ENCODE results near the gene GPC6. TPM values are rescaled to one million over a fixed set of nuclear protein-coding genes. Genes with fewer than 3 reads are reported as not detected.

The GPC6 gene
- total RNA-seq, 2 experiments from 2014 or later = not detected

DNA sequence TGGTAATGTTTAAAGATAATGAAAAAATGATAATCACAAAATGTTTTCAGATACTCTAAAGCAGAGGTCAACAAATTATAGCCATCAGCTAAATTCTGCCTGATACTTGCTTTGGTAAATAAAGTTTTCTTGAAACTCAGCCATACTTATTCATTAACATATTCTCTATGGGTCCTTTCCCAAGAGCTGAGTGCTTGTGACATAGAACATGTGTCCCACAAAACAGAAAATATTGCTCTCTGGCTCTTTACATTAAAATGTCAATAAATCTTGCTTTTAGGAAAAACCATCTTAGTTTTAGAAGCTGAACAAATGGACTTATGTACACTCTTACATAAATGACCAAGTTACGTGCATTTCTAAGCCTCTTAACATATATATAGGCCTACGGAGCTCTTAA is 945.8 kb downstream of the GPC6 start:
- H3K36me3 Mint-ChIP-seq = no peaks in the 10 kb centered on the region
- ChIA-PET POLR2A (no interaction called here), CTCF (interaction anchor here (0.7 to 1.1 kb wide), 2 partner anchors 445 to 567 kb away, joined by 4 to 6 read pairs; no protein-coding TSS in a partner anchor)
- no peak overlapping the region for H3K27ac Mint-ChIP-seq
- peaks cover 4% of the 10 kb centered on the region for H3K27me3 Mint-ChIP-seq
- DNase-seq = no peak
- H3K4me3 Mint-ChIP-seq = no peak overlapping the region
- no peaks in the 10 kb centered on the region for H3K4me1 Mint-ChIP-seq (ENCODE audit: low read depth)
- intact Hi-C loops (cut with micrococcal nuclease) = no loop called here
- H3K9me3 Mint-ChIP-seq = no peaks in the 10 kb centered on the region

GRCh38 chr13:94173312-94173854 is 946.8 kb downstream of the GPC6 start:
- no peak for DNase-seq
- Mint-ChIP-seq H3K9me3 (no peaks in the 10 kb centered on the region), H3K4me3 (no peak overlapping the region), H3K4me1 (ENCODE audit: low read depth) (no peaks in the 10 kb centered on the region), H3K27me3 (peaks cover 4% of the 10 kb centered on the region), H3K27ac (no peak overlapping the region), H3K36me3 (no peaks in the 10 kb centered on the region)
- POLR2A ChIA-PET = no interaction called here
- CTCF ChIA-PET = interaction anchor here (1.1 kb wide), 1 partner anchor 444 kb away, joined by 4 read pairs; no protein-coding TSS in a partner anchor
- intact Hi-C loops (cut with micrococcal nuclease) = no loop called here

DNA sequence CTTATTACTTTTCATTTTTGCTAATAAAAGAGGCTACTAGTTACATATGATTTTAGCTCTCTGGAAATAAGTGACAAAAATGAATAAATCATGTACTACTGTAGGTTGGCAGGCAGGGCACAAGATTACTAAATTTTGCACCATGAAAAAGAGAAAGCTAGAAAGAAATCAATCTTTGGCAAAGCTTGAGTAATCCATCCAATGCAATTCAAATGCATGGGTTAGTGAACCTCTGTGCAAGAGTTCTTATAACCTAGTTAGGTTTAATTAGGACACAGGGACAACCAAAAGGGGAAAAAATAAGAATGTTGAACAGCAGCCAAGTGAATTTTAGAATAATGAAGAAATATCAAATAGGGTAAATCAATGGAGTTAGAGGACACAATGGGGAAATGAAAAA is 947.4 kb downstream of the GPC6 start:
- no peak overlapping the region for H3K27ac Mint-ChIP-seq
- ChIA-PET POLR2A (no interaction called here), CTCF (no interaction called here)
- peaks cover 6% of the 10 kb centered on the region for H3K4me1 Mint-ChIP-seq (ENCODE audit: low read depth)
- H3K27me3 Mint-ChIP-seq = peaks cover 4% of the 10 kb centered on the region
- H3K9me3 Mint-ChIP-seq = no peaks in the 10 kb centered on the region
- no peak for DNase-seq
- intact Hi-C loops (cut with micrococcal nuclease) = no loop called here
- no peak overlapping the region for H3K4me3 Mint-ChIP-seq
- H3K36me3 Mint-ChIP-seq = no peaks in the 10 kb centered on the region

- no peaks in the 10 kb centered on the region for H3K36me3 Mint-ChIP-seq
- ChIA-PET CTCF (no interaction called here), POLR2A (no interaction called here)
- intact Hi-C loops (cut with micrococcal nuclease) = no loop called here
- DNase-seq = no peak
- peaks cover 4% of the 10 kb centered on the region for H3K27me3 Mint-ChIP-seq
- no peak overlapping the region for H3K27ac Mint-ChIP-seq
- no peak overlapping the region for H3K4me3 Mint-ChIP-seq
- H3K9me3 Mint-ChIP-seq = no peaks in the 10 kb centered on the region
- H3K4me1 Mint-ChIP-seq (ENCODE audit: low read depth) = peaks cover 8% of the 10 kb centered on the region
Measured at GRCh38 chr13:94175076-94175475, 948.5 kb downstream of the GPC6 start.

- CTCF ChIA-PET = no interaction called here
- H3K27me3 Mint-ChIP-seq = peaks cover 4% of the 10 kb centered on the region
- POLR2A ChIA-PET = no interaction called here
- no peak overlapping the region for H3K27ac Mint-ChIP-seq
- H3K4me1 Mint-ChIP-seq (ENCODE audit: low read depth) = peaks cover 8% of the 10 kb centered on the region
- H3K36me3 Mint-ChIP-seq = no peaks in the 10 kb centered on the region
- no peaks in the 10 kb centered on the region for H3K9me3 Mint-ChIP-seq
- intact Hi-C loops (cut with micrococcal nuclease) = no loop called here
- no peak for DNase-seq
- no peak overlapping the region for H3K4me3 Mint-ChIP-seq
Measured at GRCh38 chr13:94176561-94176960, 950.0 kb downstream of the GPC6 start.

DNA sequence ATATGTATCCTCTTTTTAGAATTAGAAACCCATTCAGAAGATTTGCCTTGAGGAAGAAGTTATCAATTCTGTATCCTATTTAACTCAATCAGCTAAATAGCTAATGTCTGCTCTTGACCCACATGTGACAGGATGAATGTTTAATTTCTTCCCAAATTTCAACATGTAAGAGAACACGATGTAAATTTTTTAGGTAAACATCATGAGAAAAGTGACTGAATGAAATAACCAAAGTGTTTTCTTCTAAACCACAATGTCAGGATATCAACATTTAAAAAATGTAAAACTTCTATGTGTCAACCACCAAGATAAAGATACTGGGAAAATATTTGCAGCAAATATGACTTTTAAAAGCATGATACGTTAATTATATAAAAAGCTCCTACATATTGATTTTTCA is 950.4 kb downstream of the GPC6 start:
- ChIA-PET CTCF (no interaction called here), POLR2A (no interaction called here)
- intact Hi-C loops (cut with micrococcal nuclease) = no loop called here
- Mint-ChIP-seq H3K27me3 (peaks cover 4% of the 10 kb centered on the region), H3K27ac (no peak overlapping the region), H3K4me1 (ENCODE audit: low read depth) (peaks cover 8% of the 10 kb centered on the region), H3K36me3 (no peaks in the 10 kb centered on the region), H3K4me3 (no peak overlapping the region), H3K9me3 (no peaks in the 10 kb centered on the region)
- no peak for DNase-seq

- no peaks in the 10 kb centered on the region for H3K36me3 Mint-ChIP-seq
- peaks cover 3% of the 10 kb centered on the region for H3K27me3 Mint-ChIP-seq
- H3K4me1 Mint-ChIP-seq (ENCODE audit: low read depth) = peaks cover 8% of the 10 kb centered on the region
- no peak overlapping the region for H3K4me3 Mint-ChIP-seq
- CTCF ChIA-PET = no interaction called here
- intact Hi-C loops (cut with micrococcal nuclease) = no loop called here
- POLR2A ChIA-PET = no interaction called here
- H3K9me3 Mint-ChIP-seq = no peaks in the 10 kb centered on the region
- no peak for DNase-seq
- H3K27ac Mint-ChIP-seq = no peak overlapping the region
Measured at GRCh38 chr13:94178625-94179244, 952.1 kb downstream of the GPC6 start.

DNA sequence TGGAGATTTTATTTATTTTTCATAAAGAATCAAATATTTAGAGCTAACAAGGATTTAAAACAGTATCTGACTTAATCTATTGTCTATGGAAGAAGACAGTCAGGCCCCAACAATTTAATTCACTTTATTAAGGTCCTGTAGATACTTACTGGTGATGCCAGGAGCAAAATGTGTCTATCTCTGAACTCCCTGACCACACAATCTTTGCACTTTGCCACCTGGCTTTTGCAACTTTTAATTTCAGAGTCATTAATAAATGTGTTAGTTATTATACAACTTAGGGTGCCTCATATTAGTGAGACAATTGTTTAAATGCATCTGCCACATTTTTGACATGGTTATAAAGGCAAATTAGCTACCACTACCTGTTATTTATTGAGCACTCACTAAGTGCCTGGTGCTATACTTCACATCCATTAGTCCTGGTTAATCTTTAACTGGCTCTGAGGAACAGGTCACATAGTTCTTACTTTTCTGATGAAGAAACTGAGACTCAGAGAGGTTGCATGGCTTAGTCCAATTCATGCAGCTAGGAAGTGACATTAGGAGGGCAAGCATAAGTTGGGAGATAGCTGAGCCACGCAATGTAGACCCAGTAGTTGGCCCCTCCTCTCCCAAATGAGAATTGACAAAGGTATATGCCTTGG is 955.0 kb downstream of the GPC6 start:
- CTCF ChIA-PET = interaction anchor here (0.5 kb wide), 1 partner anchor 237 kb away, joined by 4 read pairs; no protein-coding TSS in a partner anchor
- intact Hi-C loops (cut with micrococcal nuclease) = no loop called here

GRCh38 chr13:94182185-94182761 is 955.7 kb downstream of the GPC6 start:
- peaks cover 3% of the 10 kb centered on the region for H3K9me3 Mint-ChIP-seq
- no peak overlapping the region for H3K27ac Mint-ChIP-seq
- H3K4me3 Mint-ChIP-seq = no peak overlapping the region
- no peak for DNase-seq
- H3K4me1 Mint-ChIP-seq (ENCODE audit: low read depth) = peaks cover 8% of the 10 kb centered on the region
- H3K27me3 Mint-ChIP-seq = peaks cover 7% of the 10 kb centered on the region
- ChIA-PET POLR2A (no interaction called here), CTCF (no interaction called here)
- intact Hi-C loops (cut with micrococcal nuclease) = no loop called here
- no peaks in the 10 kb centered on the region for H3K36me3 Mint-ChIP-seq

More for the DNA sequence above, 955.0 kb downstream of the GPC6 start:
- no peak overlapping the region for H3K4me3 Mint-ChIP-seq
- no peak overlapping the region for H3K27ac Mint-ChIP-seq
- H3K9me3 Mint-ChIP-seq = peaks cover 3% of the 10 kb centered on the region
- no peak for DNase-seq
- no peaks in the 10 kb centered on the region for H3K36me3 Mint-ChIP-seq
- POLR2A ChIA-PET = no interaction called here
- H3K27me3 Mint-ChIP-seq = peaks cover 7% of the 10 kb centered on the region
- H3K4me1 Mint-ChIP-seq (ENCODE audit: low read depth) = peaks cover 8% of the 10 kb centered on the region

DNA sequence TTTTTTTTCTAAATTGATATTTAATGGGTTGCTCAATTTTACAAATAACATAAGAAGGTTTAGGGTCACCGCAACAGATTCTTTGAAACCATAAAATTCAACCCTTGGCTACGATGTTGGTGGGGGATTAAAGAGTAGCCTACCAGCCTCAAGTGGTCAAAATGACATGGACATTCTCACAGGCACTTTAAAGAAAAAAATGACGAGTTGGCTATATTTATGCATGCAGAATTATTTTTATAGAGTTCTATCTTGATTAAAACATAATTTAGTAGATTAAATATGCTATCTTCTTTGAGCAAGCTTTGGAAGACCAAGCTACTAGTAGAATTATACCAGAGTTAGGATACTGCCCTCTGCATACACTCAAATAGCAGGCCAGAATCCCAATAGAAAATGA is 959.9 kb downstream of the GPC6 start:
- intact Hi-C loops (cut with micrococcal nuclease) = no loop called here
- H3K27me3 Mint-ChIP-seq = peaks cover 7% of the 10 kb centered on the region

GRCh38 chr13:94188201-94188854 is 961.7 kb downstream of the GPC6 start:
- POLR2A ChIA-PET = no interaction called here
- no peak overlapping the region for H3K27ac Mint-ChIP-seq
- peaks cover 3% of the 10 kb centered on the region for H3K9me3 Mint-ChIP-seq

More for the DNA sequence above, 959.9 kb downstream of the GPC6 start:
- CTCF ChIA-PET = no interaction called here
- no peaks in the 10 kb centered on the region for H3K4me1 Mint-ChIP-seq (ENCODE audit: low read depth)
- POLR2A ChIA-PET = interaction anchor here (0.5 kb wide), 1 partner anchor 1204 kb away, joined by 4 read pairs; no protein-coding TSS in a partner anchor
- no peak for DNase-seq
- no peak overlapping the region for H3K4me3 Mint-ChIP-seq
- no peak overlapping the region for H3K27ac Mint-ChIP-seq
- H3K9me3 Mint-ChIP-seq = peaks cover 3% of the 10 kb centered on the region
- H3K36me3 Mint-ChIP-seq = no peaks in the 10 kb centered on the region

DNA sequence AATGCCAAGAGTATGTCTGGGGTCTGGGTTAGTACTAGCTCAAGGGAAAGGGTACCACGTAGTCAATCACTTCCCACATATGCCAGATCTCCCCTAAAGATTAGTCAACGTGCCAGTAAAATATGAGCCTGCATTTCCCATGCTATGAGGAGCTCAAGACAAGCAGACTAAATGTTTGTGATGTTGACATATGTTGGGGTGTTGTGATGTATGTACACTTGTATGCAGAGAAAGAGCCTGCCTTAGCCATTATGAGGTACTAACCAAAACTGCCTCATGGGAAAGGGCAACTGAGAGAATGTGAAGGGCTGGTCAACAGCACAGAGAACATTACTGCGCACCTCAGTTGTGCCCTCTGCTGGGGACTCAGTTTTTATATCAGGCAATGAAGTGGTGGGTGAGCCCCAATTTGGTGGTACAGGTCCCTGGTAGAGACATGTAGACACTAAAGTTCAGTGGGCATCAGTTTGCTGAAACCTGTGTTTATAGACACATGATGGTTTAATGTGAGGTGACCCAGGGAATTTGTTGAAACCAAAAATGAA is 965.9 kb downstream of the GPC6 start:
- CTCF ChIA-PET = interaction anchor here (1.1 kb wide), 1 partner anchor 70 kb away, joined by 3 read pairs; no protein-coding TSS in a partner anchor
- Mint-ChIP-seq H3K4me3 (no peak overlapping the region), H3K36me3 (no peaks in the 10 kb centered on the region), H3K27me3 (no peaks in the 10 kb centered on the region), H3K27ac (no peak overlapping the region), H3K9me3 (no peaks in the 10 kb centered on the region), H3K4me1 (ENCODE audit: low read depth) (no peaks in the 10 kb centered on the region)
- intact Hi-C loops (cut with micrococcal nuclease) = no loop called here
- DNase-seq = no peak
- POLR2A ChIA-PET = no interaction called here

More at GRCh38 chr13:94188201-94188854, 961.7 kb downstream of the GPC6 start:
- Mint-ChIP-seq H3K4me3 (no peak overlapping the region), H3K4me1 (ENCODE audit: low read depth) (no peaks in the 10 kb centered on the region), H3K27me3 (peaks cover 7% of the 10 kb centered on the region), H3K36me3 (no peaks in the 10 kb centered on the region)
- CTCF ChIA-PET = no interaction called here
- no peak for DNase-seq
- intact Hi-C loops (cut with micrococcal nuclease) = no loop called here
